Cortex of kidney (tissue), 1 donor: ENCODE results near the gene NETO1.

Experiments
- DNase-seq: peaks from one replicate; lab custom pipeline; 2025; lab: John Stamatoyannopoulos, UW

Gene NETO1, protein sequence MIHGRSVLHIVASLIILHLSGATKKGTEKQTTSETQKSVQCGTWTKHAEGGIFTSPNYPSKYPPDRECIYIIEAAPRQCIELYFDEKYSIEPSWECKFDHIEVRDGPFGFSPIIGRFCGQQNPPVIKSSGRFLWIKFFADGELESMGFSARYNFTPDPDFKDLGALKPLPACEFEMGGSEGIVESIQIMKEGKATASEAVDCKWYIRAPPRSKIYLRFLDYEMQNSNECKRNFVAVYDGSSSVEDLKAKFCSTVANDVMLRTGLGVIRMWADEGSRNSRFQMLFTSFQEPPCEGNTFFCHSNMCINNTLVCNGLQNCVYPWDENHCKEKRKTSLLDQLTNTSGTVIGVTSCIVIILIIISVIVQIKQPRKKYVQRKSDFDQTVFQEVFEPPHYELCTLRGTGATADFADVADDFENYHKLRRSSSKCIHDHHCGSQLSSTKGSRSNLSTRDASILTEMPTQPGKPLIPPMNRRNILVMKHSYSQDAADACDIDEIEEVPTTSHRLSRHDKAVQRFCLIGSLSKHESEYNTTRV

DNA sequence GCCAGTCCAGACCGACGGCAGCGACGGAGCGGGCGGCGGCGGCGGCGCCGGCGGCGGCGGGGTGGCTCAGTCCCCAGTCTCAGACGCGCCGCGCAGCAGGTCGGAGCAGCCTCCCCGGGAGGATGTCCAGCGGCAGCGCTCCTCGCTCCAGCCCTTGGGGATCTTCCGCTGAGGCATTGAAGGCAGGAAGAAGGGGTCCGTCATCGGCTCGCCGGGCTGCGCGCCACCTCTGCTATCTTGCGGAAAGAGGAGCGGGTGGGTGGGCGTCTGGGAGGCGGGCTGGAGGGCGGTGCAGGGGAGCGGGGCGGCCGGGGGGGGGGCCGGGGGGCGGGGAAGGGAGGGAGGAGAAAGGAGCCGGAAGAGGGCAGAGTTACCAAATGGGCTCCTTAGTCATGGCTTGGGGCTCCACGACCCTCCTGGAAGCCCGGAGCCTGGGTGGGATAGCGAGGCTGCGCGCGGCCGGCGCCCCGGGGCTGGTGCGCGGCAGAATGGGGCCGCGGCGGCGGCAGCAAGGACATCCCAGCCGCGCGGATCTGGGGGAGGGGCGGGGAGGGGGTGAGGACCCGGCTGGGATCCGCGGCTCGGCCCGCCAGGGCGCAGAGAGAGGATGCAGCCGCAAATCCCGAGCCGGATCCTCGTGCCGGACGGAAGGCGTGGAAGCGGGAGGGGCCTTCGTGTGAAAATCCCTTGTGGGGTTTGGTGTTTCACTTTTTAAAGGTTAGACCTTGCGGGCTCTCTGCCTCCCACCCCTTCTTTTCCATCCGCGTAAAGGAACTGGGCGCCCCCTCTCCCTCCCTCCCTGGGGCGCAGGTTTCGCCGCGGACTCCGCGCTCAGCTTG is at the start of gene NETO1:
Gene NETO1, minus strand, starts transcription at position 242 of the 839 bp plus-strand sequence. CDS start 696 bp downstream, outside the sequence.
- no peak for DNase-seq

DNA sequence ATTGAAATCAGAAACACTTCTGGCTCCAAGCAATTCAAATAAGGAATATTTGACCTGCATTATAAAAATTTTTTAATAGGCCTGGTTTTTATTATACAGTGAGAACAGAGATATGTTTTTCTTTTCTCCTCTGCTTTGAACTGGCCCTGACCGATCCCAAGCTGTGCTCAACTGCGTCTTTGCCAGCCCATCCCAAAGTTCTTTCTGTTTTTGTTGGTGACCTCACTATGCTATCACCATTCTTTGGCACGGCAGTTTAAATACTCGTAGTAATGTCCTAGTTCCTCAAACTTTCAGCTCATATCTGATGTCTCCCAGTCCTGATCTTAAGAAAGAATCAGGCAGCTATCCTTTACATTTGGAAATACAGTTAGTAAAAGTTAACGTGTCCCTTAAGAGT is 42.3 kb upstream of the NETO1 start:
- DNase-seq, result no peak

DNA sequence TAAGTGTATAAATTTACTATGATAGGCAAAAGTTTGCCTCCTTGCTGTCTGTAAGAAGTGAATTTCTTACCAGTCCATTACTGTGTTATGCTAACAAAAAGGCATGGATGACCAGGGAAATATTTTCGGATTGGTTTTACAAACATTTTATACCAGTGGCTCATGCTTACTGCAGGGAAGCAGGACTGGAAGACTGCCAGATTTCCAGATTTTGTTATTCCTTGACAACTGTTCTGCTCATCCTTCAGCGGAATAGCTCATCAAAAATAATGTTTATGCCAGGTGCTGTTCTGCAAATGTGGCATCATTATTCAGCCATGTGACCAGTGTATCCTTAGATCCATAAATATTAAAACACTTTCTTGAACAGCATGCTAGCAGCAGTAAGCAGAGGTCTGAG is 40.4 kb upstream of the NETO1 start:
- no peak for DNase-seq

DNA sequence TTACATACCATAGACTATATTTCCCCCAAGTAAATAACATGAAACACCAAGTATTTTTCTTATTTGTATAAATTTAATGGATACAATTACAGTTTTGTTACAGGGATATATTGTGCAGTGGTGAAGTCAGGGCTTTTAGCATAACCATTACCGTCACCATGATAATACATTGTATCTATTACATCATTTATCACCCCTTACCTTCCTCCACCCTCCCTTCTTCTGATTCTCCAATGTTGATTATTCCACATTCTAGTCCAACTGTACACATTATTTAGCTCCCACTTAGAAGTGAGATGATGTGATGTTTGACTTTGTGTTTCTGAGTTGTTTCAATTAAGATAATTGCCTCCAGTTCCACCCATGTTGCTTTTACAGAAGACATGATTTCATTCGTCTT is 35.2 kb upstream of the NETO1 start:
- DNase-seq, result no peak

DNA sequence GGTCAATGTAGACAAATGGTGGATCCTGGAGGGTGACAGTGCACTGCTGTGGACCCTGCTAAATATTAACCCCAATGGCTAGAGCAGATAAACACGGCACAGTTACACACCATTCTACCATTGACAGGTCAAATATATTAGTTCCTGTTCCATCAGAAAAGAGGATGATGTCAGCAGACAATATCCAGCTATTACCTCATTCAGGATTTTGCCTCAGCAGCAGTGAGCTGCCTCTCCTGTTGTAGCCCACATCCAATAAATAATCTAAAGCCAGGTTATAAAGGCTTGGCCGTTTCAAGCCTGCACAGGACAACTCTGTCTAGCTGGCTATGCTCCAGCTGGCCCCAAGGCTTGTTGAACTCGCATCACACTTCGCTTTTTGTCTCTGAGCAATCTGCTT is 31.6 kb upstream of the NETO1 start:
- no peak for DNase-seq

DNA sequence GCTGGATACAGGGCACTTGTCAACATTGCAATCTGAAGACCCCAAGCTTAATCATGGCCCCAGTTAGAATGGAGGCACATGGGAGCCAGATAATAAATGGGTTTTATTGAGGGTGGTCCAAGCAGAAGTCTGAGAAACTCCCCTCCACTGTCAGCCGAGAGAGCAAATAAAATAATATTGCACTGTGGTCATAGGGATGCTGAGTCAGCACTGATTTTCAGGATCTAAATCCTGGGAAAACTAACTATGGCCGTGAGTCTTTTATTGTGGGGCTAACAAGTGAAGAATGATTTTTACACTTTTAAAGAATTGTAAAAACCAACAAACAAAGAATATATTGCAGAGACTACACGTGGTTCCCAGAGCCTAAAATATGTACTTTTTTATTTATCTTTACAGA is 31.1 kb upstream of the NETO1 start:
- DNase-seq, result no peak

DNA sequence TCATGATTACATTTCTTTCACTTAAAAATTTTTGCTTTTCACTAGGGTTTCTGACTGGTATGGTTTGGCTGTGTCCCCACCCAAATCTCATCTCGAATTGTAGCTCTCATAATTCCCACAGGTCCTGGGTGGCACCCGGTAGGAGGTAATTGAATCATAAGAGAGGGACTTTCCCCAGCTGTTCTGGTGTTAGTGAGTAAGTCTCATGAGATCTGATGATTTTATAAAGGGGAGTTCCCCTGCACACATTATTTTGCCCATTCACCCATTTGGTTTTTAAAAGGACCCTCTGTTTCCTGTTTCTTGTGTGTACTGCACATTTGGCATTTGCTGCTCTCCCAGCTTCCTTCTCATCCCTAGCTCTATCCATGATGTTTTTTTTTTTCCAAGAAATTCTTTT is 27.8 kb upstream of the NETO1 start:
- no peak for DNase-seq

DNA sequence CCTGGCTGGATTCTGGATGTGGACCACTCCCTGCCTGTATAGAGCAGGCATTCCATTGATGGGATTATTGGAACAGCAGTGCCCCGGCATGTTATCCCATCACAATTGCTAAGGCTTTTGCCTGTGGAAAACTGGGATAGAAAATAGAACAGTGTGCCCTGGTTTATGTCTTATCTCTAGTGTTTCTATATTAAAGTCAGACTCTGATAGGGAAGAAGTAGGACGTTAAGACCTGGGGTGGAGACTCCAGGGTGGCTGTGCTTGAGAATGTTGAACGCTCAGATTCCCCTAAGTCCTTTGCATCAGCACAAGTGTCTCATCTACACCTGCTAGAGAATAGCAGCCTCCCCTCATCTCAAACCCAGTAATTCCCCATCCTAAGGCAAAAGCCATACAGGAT is 10.8 kb upstream of the NETO1 start:
- no peak for DNase-seq

DNA sequence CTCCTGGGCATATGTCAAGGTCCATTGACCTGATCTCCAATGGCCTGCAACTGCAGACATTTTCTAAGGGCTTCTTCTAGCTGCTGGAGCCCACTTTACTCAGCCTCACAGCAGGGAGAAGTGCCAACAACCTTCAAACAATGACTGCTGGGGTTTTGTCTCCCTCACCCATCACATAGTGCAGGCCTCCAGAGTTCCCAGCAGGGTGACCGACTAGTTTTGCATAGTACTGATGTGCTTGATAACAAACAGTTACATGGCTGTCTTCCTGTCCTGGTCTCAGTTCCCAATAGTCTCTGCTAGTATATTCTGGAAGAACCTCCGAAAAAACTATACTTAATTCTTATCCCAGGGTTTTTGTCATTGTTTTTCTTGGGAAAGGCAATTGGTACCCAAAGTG is 10.4 kb upstream of the NETO1 start:
- no peak for DNase-seq

DNA sequence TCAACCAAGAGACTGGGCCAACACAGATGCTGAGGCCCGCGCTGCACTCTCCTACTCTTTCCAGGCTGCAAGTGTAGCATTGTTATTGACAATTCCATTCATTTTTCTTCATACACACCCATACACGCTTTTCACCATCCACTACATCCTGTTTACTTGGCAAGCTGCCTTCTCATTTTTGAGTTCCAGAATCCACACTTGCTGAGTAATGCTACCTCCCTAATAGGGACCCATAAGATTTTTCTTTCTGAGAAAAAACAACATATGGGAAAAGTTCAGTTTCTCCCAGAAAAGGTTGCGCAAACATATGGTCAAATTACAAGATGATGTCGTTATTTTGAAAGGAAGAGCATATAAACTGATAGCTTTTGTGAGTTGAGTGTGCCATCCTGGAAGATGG is 3.3 kb upstream of the NETO1 start:
- no peak for DNase-seq

DNA sequence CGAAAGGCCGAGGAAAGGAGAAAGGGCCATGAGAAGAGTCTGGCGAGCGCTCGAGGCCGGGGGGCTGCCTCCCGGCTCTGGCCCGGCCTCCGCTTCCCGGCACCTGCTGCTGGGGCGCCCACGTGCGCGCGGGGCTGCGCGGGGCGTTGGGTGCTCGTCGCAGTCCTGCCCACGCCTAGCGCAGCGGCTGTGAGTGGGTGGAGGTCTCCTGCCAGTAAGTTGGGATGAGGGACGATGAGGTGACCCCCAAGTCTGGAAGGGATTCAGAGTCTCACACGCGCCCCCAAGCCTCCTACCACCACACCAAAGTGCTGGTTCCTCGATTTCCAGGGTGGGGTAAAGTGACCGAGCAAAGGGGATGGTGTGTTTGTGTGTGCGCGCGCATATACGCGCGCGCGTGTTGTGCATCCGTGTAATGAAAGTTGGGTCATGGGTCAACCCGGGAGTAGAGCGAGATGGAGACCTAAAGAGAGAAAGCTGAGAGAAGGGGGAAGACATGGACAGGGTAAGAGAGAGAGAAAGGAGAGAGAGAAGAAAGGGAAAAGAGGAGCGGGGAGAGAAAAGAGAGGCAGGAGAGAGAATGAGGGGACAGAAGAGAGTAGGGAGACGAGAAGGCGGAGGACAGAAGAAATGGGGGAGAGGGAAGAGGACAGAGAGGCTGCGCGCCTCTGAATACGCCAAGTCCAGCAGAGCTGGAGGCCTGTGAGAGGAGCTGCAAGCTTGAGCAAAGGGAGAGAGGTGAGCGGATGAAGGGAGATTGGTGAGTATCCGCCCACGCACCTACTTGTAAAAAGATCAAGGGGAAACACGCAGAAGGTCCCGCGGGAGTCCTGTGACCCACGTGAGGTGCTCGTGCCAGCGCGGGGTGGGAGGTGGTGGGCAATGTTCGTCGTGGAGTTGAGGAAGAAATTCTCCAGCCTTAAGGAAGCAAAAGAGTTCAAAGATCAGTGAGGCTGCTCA is 1.7 kb upstream of the NETO1 start:
- DNase-seq, result no peak

DNA sequence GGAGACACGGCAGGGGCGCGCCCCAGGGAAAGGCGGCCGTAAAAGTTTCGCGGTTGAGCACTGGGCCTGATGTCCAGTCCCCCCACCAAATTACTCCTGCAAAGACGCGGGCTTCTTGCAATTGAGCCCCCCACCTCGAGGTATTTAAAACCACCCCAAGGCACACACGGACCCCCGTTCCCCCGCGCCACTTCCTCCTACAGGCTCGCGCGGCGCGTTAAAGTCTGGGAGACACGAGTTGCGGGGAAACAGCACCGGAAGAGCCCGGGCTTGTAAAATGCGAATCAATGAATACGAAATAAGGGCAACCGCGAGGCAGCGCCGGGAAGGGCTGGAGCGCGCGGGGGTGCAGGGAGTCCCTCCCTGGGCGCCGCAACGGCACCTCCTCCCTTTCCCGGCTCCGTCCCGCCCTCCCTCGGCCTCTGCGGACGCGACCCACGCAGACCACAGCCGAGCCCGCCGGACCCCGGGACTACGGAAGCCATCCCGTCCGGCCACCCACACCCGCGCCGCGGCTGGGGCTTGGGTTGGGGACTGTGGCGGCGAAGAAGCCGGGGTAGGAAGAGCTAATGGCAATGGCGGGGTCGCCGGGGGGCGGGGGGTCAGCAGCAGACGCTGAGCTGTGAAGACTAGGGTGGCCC is 918 bp upstream of the NETO1 start:
- no peak for DNase-seq

DNA sequence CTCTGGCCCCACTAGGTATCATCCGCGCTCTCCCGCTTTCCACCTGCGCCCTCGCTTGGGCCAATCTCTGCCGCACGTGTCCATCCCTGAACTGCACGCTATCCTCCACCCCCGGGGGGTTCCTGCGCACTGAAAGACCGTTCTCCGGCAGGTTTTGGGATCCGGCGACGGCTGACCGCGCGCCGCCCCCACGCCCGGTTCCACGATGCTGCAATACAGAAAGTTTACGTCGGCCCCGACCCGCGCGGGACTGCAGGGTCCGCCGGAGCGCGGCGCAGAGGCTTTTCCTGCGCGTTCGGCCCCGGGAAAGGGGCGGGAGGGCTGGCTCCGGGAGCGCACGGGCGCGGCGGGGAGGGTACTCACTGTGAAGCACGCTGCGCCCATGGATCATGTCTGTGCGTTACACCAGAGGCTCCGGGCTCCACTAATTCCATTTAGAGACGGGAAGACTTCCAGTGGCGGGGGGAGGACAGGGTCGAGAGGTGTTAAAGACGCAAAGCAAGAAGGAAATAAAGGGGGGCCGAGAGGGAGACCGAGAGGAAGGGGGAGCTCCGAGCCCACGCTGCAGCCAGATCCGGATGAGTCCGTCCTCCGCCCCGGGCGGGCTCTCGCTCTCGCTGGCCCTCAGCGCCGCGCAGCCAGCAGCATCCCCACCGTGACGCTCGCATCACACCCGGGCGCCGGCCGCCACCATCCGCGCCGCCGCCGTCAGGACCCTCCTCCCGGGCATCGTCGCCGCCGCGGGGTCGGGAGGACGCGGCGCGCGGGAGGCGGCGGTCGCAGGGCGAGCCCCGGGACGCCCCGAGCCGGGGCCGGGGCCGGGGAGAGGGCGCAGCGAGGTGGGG is 664 bp downstream of the NETO1 start:
- DNase-seq, result no peak

DNA sequence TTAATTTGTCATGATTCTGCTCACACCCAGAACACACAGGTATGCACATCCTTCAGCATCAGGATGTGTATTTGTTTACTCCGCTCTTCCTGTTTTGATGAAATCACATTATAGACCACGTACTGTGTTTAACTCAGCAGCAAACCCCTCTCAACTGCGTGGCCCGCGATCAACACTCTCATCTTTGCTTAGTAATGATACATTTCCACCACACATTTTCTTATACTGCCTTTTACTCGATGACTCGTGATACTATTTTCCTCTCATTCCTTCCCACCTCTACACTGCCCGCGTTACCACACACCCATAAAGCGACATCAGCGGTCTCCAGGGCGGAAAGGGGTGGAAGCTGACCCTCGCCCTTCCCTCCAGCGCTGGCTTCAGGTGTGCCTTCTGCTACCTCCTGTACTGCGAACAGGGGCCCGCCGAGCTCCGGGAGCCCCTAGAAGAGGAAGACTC is 1.3 kb downstream of the NETO1 start:
- no peak for DNase-seq

DNA sequence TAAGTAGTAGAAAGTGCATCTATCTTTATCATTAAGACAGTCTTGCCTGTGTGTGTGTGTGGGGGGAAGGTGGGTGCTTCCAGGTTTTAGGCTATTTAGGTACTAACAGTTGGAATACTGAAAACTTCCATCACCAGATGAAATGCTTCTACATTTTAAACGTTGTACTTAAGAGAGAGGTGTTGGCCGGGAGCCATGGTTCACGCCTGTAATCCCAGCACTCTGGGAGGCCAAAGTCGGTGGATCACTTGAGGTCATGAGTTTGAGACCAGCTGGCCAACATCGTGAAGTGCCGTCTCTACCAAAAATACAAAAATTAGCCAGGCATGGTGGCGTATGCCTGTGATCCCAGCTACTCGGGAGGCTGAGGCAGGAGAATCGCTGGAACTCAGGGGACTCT is 4.0 kb downstream of the NETO1 start:
- no peak for DNase-seq

DNA sequence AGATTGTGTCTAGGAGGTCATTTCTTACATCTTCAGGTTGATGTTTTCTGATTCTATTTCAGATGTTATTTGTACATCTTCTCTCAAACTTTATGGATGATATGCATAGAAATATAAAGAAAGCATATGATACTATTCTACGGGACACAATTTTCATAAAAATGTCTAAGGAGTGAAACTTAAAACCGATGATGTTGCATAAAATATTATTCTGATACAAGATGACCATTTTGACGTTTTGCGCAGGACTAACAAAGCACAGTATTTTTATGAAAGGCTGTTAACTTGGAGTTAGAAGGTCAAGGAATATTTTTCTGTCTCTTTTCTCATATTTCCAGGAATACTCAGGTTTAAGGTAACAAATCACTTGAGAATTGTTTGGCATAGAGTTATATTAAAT is 8.7 kb downstream of the NETO1 start:
- no peak for DNase-seq

DNA sequence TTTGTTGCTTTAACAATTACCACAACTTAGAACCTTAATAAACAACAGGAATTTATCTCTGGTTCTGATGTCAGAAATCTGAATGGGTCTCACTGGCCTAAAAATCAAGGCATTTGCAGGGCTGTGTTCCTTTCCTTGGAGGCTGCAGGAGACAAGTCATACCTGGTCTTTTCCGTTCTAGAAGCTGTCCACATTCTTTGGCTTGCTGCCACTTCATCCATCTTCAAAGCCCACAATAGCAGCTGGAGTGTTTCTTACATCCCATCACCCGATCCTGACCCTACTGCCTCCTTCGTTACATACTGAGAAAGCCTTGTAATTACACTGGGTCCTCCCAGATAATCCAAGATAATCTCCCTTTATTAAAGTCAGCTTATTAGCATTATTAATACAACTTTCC is 18.1 kb downstream of the NETO1 start:
- DNase-seq, result no peak

DNA sequence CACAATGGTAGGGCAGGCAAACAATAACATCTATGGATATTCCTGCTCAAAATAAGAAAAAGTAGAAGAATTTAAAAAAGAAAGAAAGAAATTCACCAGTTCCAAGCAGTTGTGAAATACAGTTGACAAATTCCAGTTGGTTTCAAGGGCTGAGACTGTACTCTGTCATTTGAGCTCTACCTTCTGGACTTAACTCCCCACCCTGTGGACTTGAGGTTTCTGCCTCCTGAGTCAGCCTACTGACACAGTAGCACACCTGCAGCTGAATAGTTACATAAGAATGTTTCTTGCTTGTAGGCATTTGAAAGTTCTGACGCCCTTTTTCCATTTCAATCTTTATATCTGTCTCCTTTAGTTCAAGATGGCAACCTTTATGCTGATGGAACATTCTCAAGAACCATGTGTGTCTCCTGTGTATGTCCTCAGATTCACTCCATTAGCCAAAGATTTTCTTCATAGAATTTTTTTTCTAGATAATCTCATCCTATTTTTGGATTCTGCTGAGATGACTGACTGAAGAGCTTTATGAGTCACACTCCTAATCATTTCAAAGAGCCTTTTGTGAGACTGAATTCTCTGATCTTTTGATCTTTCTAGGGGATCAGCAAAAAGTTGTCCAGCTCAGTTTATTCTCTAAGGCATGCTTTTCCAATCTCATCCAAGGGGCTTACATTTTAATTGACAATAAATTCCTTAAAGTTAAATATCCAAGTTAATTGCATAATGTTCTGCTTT is 19.1 kb downstream of the NETO1 start:
- DNase-seq, result no peak

DNA sequence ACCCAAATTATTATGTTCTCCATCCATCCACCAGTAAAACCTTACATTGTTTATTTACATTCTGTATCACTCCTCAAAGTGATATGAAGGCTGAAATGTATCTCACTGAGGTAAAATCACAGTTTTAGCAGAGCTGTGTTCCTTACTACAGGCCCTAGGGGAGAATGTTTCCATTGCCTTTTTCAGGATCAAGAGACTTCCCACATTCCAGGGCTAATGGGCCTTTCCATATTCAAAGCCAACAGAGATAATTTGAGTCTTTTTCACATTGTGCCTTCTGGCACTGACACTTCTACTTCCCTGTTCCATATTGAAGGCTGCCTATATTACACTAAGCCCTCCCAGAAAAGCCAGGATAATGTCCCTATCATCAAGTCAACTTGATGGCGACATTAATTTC is 20.0 kb downstream of the NETO1 start:
- DNase-seq, result no peak
